ENCODE results near the gene B3GNT2.
A peak's percentile ranks its signal among the peaks of the same experiment; 100 is the strongest.
"Not testable (repeated sequence)": the region's sequence is repeated elsewhere in the genome, so short reads cannot be mapped to it uniquely, and the experiment has no call there.

The B3GNT2 gene

DNA sequence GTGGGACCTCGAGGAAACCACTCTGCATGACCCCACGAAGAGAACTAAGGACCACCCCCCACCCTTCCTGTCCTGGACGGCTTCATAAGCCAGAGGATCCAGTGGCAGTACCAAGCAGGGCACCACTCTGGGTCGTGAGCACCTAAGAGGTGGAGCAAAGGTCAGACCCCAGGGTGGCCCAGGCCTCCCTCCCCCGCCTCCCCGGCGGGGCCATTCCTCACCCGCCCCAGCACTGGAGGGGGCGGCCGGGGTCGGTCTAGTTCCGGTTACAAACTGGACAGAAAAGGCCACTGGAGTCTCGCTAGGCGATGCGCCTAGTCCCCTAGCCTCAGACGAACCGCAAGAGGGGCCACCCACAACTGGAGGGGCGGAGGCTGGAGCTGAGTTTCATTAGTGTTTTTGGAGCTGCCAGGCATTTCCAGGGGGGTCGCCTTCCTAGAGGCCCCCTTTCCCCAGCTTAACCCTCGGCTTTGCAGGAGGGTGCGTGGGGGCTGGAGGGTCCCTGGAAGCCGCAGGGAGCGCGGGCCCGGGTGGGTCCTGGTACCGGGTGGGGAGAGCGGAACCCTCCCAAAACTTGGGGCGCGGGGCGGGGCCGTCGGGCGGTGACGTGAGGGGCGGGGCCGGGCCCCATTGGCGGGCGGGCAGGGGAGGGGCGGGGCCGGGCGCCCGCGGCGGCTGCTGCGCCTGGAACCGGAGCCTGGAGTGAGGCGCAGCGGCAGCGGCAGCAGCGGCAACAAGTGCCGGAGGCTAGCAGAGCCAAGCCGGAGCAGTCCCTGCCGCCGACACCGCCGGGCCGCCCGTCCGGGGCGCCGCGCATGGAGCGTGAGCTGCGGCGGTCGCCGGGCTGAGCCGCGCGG is at the start of gene B3GNT2:
TSS of gene B3GNT2 (plus strand) at position 695 of the 857 bp plus-strand sequence. CDS start 26,106 bp downstream, outside the sequence.
- no peaks in the 10 kb centered on the region for H3K36me3 ChIP-seq
- no peaks in the 10 kb centered on the region for H3K9me3 ChIP-seq
- H3K27me3 ChIP-seq = no peaks in the 10 kb centered on the region
- H3K4me1 ChIP-seq = peaks cover 64% of the 10 kb centered on the region
- H3K9ac ChIP-seq = peak within 1 kb of the TSS; percentile 95
- peak within 1 kb of the TSS; percentile 92 for H3K27ac ChIP-seq
- TF ChIP-seq Cebpa-rat (IDR thresholded peaks at IDR 0.05) = no peak
- H3K4me2 ChIP-seq = peak within 1 kb of the TSS; percentile 88
- H4K20me1 ChIP-seq = peaks cover 46% of the 10 kb centered on the region
- H3K4me3 ChIP-seq = peak within 1 kb of the TSS; percentile 96

DNA sequence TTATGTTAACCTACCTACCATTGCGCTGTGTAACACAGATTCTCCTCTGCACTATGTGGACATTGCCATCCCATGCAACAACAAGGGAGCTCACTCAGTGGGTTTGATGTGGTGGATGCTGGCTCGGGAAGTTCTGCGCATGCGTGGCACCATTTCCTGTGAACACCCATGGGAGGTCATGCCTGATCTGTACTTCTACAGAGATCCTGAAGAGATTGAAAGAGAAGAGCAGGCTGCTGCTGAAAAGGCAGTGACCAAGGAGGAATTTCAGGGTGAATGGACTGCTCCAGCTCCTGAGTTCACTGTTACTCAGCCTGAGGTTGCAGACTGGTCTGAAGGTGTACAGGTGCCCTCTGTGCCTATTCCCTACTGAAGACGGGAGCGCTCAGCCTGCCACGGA is 49.1 kb upstream of the B3GNT2 start:
- Histone ChIP-seq H3K4me1 (peaks cover 68% of the 10 kb centered on the region), H3K27ac (peak overlapping the region; percentile 39; the same call in 1 of the 2 replicates), H3K4me3 (peak overlapping the region; percentile 42), H3K4me2 (peak overlapping the region; percentile 74)
- H3K9ac ChIP-seq, H3K27me3 ChIP-seq, H3K36me3 ChIP-seq, H4K20me1 ChIP-seq, H3K9me3 ChIP-seq: not testable (repeated sequence)

DNA sequence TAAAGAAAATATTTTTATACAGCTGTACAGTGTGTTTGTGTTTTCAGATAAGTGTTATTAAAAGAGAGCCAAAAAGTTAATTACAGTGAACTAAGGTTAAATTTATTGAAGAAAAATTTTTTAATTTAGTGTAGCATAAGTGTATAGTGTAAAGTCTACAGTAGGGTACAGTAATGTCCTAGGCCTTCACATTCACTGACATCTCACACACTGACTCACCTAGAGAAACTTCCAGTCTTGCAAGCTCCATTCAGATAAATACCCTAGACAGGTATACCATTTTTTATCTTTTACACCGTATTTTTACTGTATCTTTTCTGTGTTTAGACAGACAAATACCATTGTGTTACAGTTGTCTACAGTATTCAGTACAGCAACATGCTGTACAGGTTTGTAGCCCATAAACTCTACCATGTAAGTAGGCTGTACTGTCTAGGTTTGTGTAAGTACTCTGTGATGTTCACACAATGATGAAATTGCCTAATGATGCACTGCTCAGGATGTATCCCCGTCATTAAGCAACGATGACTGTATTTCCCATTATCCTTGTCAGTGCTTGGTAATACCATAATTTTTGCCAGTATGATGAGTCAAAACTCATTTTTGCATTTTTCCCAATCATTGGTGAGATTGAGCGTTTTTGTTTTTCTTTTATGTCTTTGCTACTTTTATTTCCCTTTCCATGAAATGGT is 48.2 kb upstream of the B3GNT2 start:
- no peaks in the 10 kb centered on the region for H3K27me3 ChIP-seq
- peaks cover 4% of the 10 kb centered on the region; the same call in 1 of the 2 replicates for H3K9me3 ChIP-seq
- peak overlapping the region; percentile 42; the same call in 1 of the 2 replicates for H3K4me3 ChIP-seq
- H3K9ac ChIP-seq = no peak overlapping the region
- H4K20me1 ChIP-seq = no peaks in the 10 kb centered on the region
- no peak for TF ChIP-seq Cebpa-rat (IDR thresholded peaks at IDR 0.05)
- peak overlapping the region; percentile 39 for H3K27ac ChIP-seq
- no peaks in the 10 kb centered on the region for H3K36me3 ChIP-seq
- peaks cover 58% of the 10 kb centered on the region for H3K4me1 ChIP-seq
- H3K4me2 ChIP-seq = peak overlapping the region; percentile 74

DNA sequence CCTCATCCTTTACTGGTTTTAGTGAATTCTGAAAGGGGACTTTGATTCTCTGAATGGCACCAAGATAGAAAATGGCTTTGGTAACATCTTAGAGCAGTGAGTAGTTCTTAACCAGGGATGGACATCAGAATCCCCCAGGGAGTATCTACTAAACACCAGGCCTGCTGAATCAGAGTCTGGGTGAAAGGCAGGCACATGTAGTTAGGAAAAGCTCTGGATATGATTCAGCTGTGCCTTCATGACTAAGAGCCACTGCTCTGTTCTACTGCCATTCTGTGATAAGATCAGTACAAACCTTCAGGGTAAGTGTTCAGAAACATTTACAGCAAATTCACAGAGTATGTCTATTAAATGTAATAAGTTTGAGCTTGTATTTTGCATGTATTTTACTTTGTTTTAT is 46.2 kb upstream of the B3GNT2 start:
- no peak overlapping the region for H3K4me3 ChIP-seq
- peaks cover 15% of the 10 kb centered on the region for H3K9me3 ChIP-seq
- TF ChIP-seq Cebpa-rat (IDR thresholded peaks at IDR 0.05) = no peak
- H3K27me3 ChIP-seq = no peaks in the 10 kb centered on the region
- H3K4me2 ChIP-seq = no peak overlapping the region
- no peak overlapping the region for H3K27ac ChIP-seq
- no peaks in the 10 kb centered on the region; the same call in 1 of the 2 replicates for H3K36me3 ChIP-seq
- peaks cover 38% of the 10 kb centered on the region for H3K4me1 ChIP-seq
- no peaks in the 10 kb centered on the region for H4K20me1 ChIP-seq
- no peak overlapping the region for H3K9ac ChIP-seq

DNA sequence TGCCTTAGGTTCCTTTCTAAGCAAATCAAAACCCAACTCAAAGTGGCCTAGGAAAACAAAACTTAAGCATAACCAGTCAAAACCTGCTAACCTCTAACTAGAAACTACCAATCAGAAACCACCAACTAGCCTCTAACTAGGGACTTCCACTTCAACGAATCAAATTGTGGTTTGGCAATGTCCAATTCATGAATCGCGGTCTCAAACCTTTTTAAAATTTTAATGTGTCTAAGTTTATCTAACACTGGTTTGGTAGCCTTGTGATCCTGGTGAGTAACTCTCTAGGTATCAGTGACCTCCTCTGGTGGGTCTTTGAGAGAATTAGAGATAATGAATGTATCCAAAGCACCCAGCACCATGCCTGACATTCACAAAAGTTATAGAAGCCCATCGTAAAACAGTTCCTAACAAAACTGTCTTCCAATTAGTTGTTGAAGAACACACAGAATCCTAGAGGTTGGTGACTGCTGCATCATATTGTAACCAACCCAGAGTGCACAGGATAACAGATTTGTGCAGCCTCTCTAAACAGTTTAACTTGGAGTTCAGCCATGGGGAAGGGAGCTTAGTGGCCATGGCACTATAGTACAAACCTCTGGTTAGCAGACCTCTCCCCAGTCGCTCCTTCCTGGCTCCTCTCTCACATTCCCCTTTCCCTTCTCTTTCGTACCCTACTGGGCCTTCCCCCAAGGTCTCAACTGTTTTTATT is 45.2 kb upstream of the B3GNT2 start:
- H3K36me3 ChIP-seq = no peaks in the 10 kb centered on the region; the same call in 1 of the 2 replicates
- H3K9me3 ChIP-seq = peaks cover 21% of the 10 kb centered on the region
- peaks cover 28% of the 10 kb centered on the region for H3K4me1 ChIP-seq
- no peaks in the 10 kb centered on the region for H3K27me3 ChIP-seq
- no peak overlapping the region for H3K4me2 ChIP-seq
- no peak for TF ChIP-seq Cebpa-rat (IDR thresholded peaks at IDR 0.05)
- no peak overlapping the region for H3K27ac ChIP-seq
- no peak overlapping the region for H3K9ac ChIP-seq
- no peak overlapping the region for H3K4me3 ChIP-seq
- H4K20me1 ChIP-seq = no peaks in the 10 kb centered on the region

DNA sequence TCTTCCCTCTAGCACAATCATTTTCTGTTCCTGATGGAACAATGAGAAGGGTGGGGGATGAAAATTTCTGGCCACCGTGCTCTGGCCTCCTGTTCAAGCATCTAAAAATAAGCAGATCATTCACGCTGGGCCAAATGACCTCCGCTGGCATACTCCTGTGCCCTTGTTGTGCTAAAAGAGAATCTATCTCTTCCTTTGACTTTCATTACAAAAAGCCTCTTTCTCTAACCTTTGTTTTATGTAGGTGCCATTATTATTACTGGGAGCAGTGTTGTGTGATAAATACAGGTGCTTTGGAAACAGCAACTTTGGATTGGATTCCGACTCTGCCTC is 44.6 kb upstream of the B3GNT2 start:
- peaks cover 26% of the 10 kb centered on the region for H3K9me3 ChIP-seq
- no peak overlapping the region for H3K9ac ChIP-seq
- H4K20me1 ChIP-seq = no peaks in the 10 kb centered on the region
- H3K4me2 ChIP-seq = no peak overlapping the region
- H3K4me1 ChIP-seq = peaks cover 23% of the 10 kb centered on the region
- H3K36me3 ChIP-seq = no peaks in the 10 kb centered on the region; the same call in 1 of the 2 replicates
- no peaks in the 10 kb centered on the region for H3K27me3 ChIP-seq
- no peak overlapping the region for H3K27ac ChIP-seq
- no peak for TF ChIP-seq Cebpa-rat (IDR thresholded peaks at IDR 0.05)
- no peak overlapping the region for H3K4me3 ChIP-seq

- Histone ChIP-seq H4K20me1 (no peaks in the 10 kb centered on the region), H3K9ac (no peak overlapping the region), H3K27me3 (no peaks in the 10 kb centered on the region), H3K4me3 (no peak overlapping the region), H3K27ac (no peak overlapping the region), H3K4me1 (peaks cover 18% of the 10 kb centered on the region), H3K36me3 (no peaks in the 10 kb centered on the region; the same call in 1 of the 2 replicates), H3K9me3 (peaks cover 26% of the 10 kb centered on the region), H3K4me2 (no peak overlapping the region)
- TF ChIP-seq Cebpa-rat (IDR thresholded peaks at IDR 0.05) = no peak
Measured at GRCh38 chr2:62152000-62152399, 43.9 kb upstream of the B3GNT2 start.

GRCh38 chr2:62156861-62157496 is 38.9 kb upstream of the B3GNT2 start:
- peak overlapping the region; percentile 22; the same call in 1 of the 2 replicates for H3K27ac ChIP-seq
- H3K4me2 ChIP-seq = no peak overlapping the region
- no peaks in the 10 kb centered on the region for H4K20me1 ChIP-seq
- no peak for TF ChIP-seq Cebpa-rat (IDR thresholded peaks at IDR 0.05)
- H3K4me3 ChIP-seq = no peak overlapping the region
- H3K9me3 ChIP-seq = peaks cover 26% of the 10 kb centered on the region
- no peak overlapping the region for H3K9ac ChIP-seq
- H3K27me3 ChIP-seq = no peaks in the 10 kb centered on the region
- H3K4me1 ChIP-seq = peaks cover 23% of the 10 kb centered on the region
- no peaks in the 10 kb centered on the region; the same call in 1 of the 2 replicates for H3K36me3 ChIP-seq

- Histone ChIP-seq H3K4me2 (no peak overlapping the region), H3K4me3 (no peak overlapping the region), H4K20me1 (no peaks in the 10 kb centered on the region), H3K36me3 (no peaks in the 10 kb centered on the region; the same call in 1 of the 2 replicates), H3K27me3 (no peaks in the 10 kb centered on the region), H3K4me1 (peaks cover 37% of the 10 kb centered on the region), H3K9ac (no peak overlapping the region), H3K27ac (no peak overlapping the region), H3K9me3 (peaks cover 21% of the 10 kb centered on the region)
- TF ChIP-seq Cebpa-rat (IDR thresholded peaks at IDR 0.05) = no peak
Measured at GRCh38 chr2:62158444-62159121, 37.3 kb upstream of the B3GNT2 start.

- not testable (repeated sequence) for H3K4me3 ChIP-seq, H3K27ac ChIP-seq, H4K20me1 ChIP-seq, H3K36me3 ChIP-seq, H3K4me2 ChIP-seq, H3K9ac ChIP-seq, H3K27me3 ChIP-seq, H3K9me3 ChIP-seq
- H3K4me1 ChIP-seq = peaks cover 49% of the 10 kb centered on the region
Measured at GRCh38 chr2:62160691-62161090, 35.2 kb upstream of the B3GNT2 start.

Data from BLaER1 (cell line).